Hepatocyte (in vitro differentiated cells): ENCODE results near the gene SLCO2A1.

Source experiments
- CTCF ChIP-seq: fragments of 200-600 bp; sonication (generic); IDR thresholded peaks from 2 replicates; pipeline ENCODE4 v1.5.1; 2016; ENCODE audit warnings: antibody characterized with exemption, mild to moderate bottlenecking; ENCODE audit not compliant: poor library complexity
- EZH2 ChIP-seq: fragments of 200-600 bp; sonication (generic); IDR thresholded peaks from 2 replicates; pipeline ENCODE4 v1.6.1; 2016; ENCODE audit warnings: antibody characterized with exemption, mild to moderate bottlenecking, borderline replicate concordance
- EZH2phosphoT487 ChIP-seq: fragments of 200-600 bp; sonication (generic); IDR thresholded peaks from one replicate; pipeline ENCODE4 v1.6.1; 2018; ENCODE audit warnings: antibody characterized with exemption, mild to moderate bottlenecking, low read depth, moderate library complexity; ENCODE audit not compliant: unreplicated experiment, severe bottlenecking

- TF ChIP-seq CTCF (peak; percentile 33), EZH2 (no peak), EZH2phosphoT487 (no peak)
These were observed 30.2 kb upstream of the SLCO2A1 start for GRCh38 chr3:134059671-134060560.
